ENCODE measurements around the gene EIF4E2. TPM values are rescaled to one million over a fixed set of nuclear protein-coding genes. Genes with fewer than 3 reads are reported as not detected.
"Not testable (repeated sequence)": the region's sequence is repeated elsewhere in the genome, so short reads cannot be mapped to it uniquely, and the experiment has no call there.

The EIF4E2 gene
- polyA plus RNA-seq, 5 donors, result 91.7 to 99.8 (median 95.9) TPM

- no peak for DNase-seq
Measured at GRCh38 chr2:232562515-232563151, 12.1 kb downstream of the EIF4E2 start.

- DNase-seq, result no peak
Measured at GRCh38 chr2:232563580-232563979, 13.1 kb downstream of the EIF4E2 start.

- DNase-seq, result no peak
Measured at GRCh38 chr2:232567721-232568120, 17.2 kb downstream of the EIF4E2 start.

DNA sequence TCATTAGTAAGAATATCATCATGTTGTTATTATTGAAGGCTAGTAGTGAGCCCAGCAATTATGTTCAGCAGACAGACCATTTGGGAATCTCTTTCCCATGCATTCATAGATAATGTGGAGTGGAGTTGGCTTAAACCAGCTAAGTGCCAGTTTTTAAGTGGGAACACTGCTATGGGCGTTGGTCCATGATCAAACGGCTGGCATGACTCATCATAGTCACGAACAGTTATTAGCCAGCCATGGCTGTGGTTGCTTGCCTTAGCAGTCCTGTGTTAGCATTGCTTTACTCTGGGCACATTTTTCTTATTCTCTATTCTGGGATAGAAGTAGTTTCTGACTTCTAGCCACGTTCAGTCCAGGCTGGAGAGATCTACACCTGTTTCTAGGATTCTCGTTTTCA is 17.7 kb downstream of the EIF4E2 start:
- no peak for DNase-seq

DNA sequence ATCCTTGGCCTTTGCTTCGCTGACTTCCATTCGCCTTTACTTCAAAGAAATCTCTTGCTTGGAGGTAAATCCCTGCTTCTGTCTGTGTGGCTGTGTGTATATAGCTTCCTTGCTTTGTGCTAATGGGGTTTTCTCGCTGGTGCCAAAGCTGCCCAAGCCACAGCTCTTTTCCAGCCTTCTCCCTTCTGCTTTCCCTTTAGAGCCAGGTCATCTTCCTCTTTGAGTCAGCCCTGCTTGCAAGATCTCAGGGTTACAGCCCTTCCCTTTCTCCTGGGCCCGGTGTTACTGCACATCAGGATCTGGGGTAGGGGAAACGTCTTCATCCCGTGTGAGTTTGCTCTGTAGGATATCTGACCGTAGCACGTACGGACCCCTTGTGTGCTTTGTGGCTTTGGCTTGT is 19.1 kb downstream of the EIF4E2 start:
- DNase-seq, result no peak

- DNase-seq, result not testable (repeated sequence)
Measured at GRCh38 chr2:232570481-232570880, 20.0 kb downstream of the EIF4E2 start.

GRCh38 chr2:232571026-232571474 is 20.6 kb downstream of the EIF4E2 start:
- no peak for DNase-seq

- DNase-seq, result no peak
Measured at GRCh38 chr2:232573042-232573441, 22.6 kb downstream of the EIF4E2 start.

DNA sequence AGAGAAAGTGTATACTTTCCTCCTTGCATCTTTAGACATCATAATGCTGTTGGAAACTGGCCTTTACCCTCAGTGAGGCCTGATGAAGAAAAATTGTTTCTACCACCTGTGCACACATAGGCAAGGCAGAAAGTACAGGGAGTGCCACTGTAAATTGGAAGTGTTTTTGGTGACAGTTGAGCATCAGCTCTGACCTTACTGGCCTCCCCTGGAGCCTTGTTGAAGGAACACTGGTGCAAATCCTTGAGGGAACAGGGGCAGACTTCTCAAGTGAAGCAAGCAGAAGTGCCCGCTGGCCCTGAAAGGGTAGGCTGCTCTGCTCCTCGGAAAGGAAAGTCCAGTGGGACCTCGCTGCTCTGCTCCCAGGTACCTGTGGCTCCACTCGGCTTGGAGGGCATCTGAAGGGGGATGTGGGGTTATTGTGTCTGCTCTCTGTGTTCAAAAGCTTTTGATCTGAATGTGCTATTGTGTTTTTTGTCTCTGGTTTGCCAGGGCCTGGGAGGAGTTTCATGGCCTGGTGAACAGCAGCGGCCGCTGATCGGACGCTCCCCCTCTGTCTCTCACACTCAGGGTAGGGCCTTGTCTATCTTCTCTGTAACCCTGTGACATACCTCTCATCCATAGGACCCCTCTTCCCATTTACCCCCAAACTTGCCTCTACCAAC is 23.4 kb downstream of the EIF4E2 start:
- no peak for DNase-seq

GRCh38 chr2:232574674-232575403 is 24.4 kb downstream of the EIF4E2 start:
- DNase-seq, result no peak

- DNase-seq, result no peak
Measured at GRCh38 chr2:232575404-232575746, 24.9 kb downstream of the EIF4E2 start.

GRCh38 chr2:232576995-232577394 is 26.5 kb downstream of the EIF4E2 start:
- DNase-seq, result no peak

GRCh38 chr2:232577841-232578240 is 27.4 kb downstream of the EIF4E2 start:
- DNase-seq, result no peak

GRCh38 chr2:232578626-232579025 is 28.1 kb downstream of the EIF4E2 start:
- DNase-seq, result no peak

DNA sequence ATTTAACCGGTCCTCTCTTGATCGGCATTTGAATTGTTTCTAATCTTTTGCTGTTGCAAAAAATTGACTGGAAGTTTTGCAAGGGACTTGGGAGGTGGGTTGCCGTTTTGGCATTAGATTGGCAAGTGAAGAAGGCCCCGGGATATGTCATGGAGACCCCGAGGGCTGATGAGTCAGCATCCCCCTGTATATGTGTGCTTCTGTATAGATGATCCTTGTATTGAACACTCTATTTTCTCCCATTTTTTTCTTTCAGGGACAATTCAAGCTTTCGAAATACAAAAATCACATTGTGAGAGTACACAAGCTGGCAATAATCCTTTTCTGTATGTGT is 30.1 kb downstream of the EIF4E2 start:
- DNase-seq, result no peak

- DNase-seq, result no peak
Measured at GRCh38 chr2:232581725-232582124, 31.2 kb downstream of the EIF4E2 start.

GRCh38 chr2:232584238-232584637 is 33.7 kb downstream of the EIF4E2 start:
- DNase-seq, result no peak

GRCh38 chr2:232586943-232587505 is 36.5 kb downstream of the EIF4E2 start:
- DNase-seq, result no peak

- DNase-seq, result no peak
Measured at GRCh38 chr2:232587512-232587911, 37.0 kb downstream of the EIF4E2 start.

DNA sequence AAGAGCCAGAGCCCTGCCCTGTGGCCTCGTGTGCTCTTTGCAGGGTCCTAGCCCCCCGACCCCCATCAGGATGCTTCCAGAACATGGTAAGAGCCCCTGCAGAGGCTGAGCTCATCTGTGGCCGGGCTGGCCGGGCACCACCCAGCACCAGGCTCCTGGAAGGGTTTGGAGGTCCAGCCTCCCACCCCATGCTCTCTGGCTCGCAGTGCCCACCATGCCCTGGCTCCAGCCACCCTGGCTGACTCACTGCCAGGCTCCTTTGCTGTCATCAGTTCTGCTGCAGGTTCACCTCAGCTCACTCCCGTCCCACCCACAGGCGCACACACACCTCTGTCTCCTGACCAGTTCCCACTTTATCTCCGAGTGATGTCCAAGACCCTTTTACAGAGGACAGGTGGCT is 37.5 kb downstream of the EIF4E2 start:
- no peak for DNase-seq

- DNase-seq, result no peak
Measured at GRCh38 chr2:232588680-232589585, 38.4 kb downstream of the EIF4E2 start.

All from right lung (tissue), 5 donors.